Activated naive CD8-positive, alpha-beta T cell treated with anti-CD3 and anti-CD28 coated beads, Interleukin-2, amount 50 U/mL, for 24 hours (primary cell): Measurements from ENCODE around the gene CTNNA3.

Experiments used
- ATAC-seq: fragments of 150-1000 bp; cut with Tn5 transposase; one replicate; pipeline ENCODE4 v1.10.0; 2021
- DNase-seq: peaks from one replicate; pipeline ENCODE4 v3.0.0; 2021
- H3K27ac Mint-ChIP-seq: one replicate; pipeline ENCODE4 v1.8.0; 2021; ENCODE audit warnings: mild to moderate bottlenecking, mixed read lengths
- H3K27me3 Mint-ChIP-seq: one replicate; pipeline ENCODE4 v1.8.0; 2021; ENCODE audit warnings: mixed read lengths
- H3K36me3 Mint-ChIP-seq: one replicate; pipeline ENCODE4 v1.8.0; 2021; ENCODE audit warnings: low read depth, mixed read lengths
- H3K4me1 Mint-ChIP-seq: one replicate; pipeline ENCODE4 v1.8.0; 2021; ENCODE audit warnings: mixed read lengths
- H3K4me3 Mint-ChIP-seq: one replicate; pipeline ENCODE4 v1.8.0; 2021; ENCODE audit warnings: mild to moderate bottlenecking, moderate library complexity, mixed read lengths
- H3K9me3 Mint-ChIP-seq: one replicate; pipeline ENCODE4 v1.8.0; 2021; ENCODE audit warnings: mixed read lengths

The CTNNA3 gene

DNA sequence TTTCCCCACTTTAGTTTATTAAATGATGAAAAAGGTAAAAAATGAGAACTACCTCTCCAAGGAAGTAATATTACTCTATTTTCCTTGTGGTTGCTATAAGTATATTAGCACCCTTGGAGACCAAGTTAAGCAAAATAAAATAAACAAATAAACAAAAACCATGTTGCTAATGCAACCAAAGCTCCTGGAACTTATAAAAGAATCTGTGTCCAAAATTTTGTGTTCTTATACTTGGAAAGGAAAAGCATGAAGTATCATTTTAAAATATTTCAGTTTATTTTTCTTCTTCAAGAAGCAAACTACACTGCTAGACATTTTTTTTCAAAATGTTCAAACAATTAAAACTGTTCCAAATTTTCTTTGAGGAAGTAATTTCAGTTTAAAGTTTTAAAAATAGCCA lies 1212.0 kb downstream of the CTNNA3 start:
- no peaks in the 10 kb centered on the region for H3K36me3 Mint-ChIP-seq
- no peak overlapping the region for H3K4me3 Mint-ChIP-seq
- DNase-seq (no peak), ATAC-seq (no peak)
- H3K27me3 Mint-ChIP-seq, result no peaks in the 10 kb centered on the region
- no peaks in the 10 kb centered on the region for H3K4me1 Mint-ChIP-seq
- no peak overlapping the region for H3K27ac Mint-ChIP-seq
- H3K9me3 Mint-ChIP-seq, result peaks cover 8% of the 10 kb centered on the region

DNA sequence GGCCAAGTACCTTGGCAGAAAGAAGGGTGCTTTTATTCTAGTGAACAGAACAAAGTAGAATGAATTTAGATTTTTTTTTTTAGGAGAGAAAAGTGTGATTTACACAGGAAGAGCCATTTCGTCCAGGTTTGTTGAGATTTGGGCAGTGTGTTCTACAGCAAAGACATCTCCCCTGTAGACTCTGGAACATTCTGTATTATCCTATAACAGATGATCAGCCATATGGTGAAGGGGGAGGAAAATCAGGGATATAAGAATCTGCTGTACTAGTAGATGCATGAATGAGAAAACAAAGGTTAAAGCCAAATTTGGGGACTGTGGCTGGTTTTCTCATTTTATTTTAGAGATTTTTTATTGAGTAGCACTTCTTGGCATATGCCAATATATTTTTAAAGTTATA lies 1223.8 kb downstream of the CTNNA3 start:
- Mint-ChIP-seq H3K4me1 (no peaks in the 10 kb centered on the region), H3K27me3 (no peaks in the 10 kb centered on the region), H3K9me3 (peaks cover 13% of the 10 kb centered on the region), H3K36me3 (no peaks in the 10 kb centered on the region), H3K27ac (no peak overlapping the region), H3K4me3 (no peak overlapping the region)
- ATAC-seq, result no peak
- DNase-seq, result no peak

- no peaks in the 10 kb centered on the region for H3K27me3 Mint-ChIP-seq
- H3K4me1 Mint-ChIP-seq, result no peaks in the 10 kb centered on the region
- no peaks in the 10 kb centered on the region for H3K9me3 Mint-ChIP-seq
- H3K4me3 Mint-ChIP-seq, result no peak overlapping the region
- no peaks in the 10 kb centered on the region for H3K36me3 Mint-ChIP-seq
- DNase-seq (no peak), ATAC-seq (no peak)
- H3K27ac Mint-ChIP-seq, result no peak overlapping the region
Observed at GRCh38 chr10:66467042-66467441, 1229.0 kb downstream of the CTNNA3 start.

- no peak overlapping the region for H3K4me3 Mint-ChIP-seq
- H3K27me3 Mint-ChIP-seq, result no peaks in the 10 kb centered on the region
- H3K27ac Mint-ChIP-seq, result no peak overlapping the region
- H3K4me1 Mint-ChIP-seq, result no peaks in the 10 kb centered on the region
- H3K9me3 Mint-ChIP-seq, result no peaks in the 10 kb centered on the region
- DNase-seq (no peak), ATAC-seq (no peak)
- no peaks in the 10 kb centered on the region for H3K36me3 Mint-ChIP-seq
Observed at GRCh38 chr10:66466622-66467021, 1229.4 kb downstream of the CTNNA3 start.

DNA sequence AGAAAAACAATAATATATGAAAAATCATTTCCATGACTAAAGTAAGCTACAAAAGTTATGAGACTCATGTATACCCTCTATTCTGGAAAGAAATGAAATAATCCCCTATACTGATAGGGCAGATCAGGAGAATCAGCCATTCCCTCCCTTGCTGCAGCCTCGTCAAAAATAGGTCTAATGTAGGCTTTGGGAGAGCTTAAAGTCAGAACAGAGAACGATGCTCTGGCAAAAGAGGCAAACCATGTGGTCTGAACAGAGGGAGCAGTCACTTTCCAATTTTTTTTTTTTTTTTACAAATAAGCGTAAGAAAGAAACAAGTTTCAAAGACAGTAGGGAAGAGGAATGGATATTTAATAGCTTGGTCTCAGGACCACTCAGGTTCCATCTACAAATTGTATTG lies 1232.4 kb downstream of the CTNNA3 start:
- no peaks in the 10 kb centered on the region for H3K36me3 Mint-ChIP-seq
- H3K27me3 Mint-ChIP-seq, result no peaks in the 10 kb centered on the region
- H3K4me3 Mint-ChIP-seq, result no peak overlapping the region
- H3K4me1 Mint-ChIP-seq, result no peaks in the 10 kb centered on the region
- no peak for DNase-seq
- no peak overlapping the region for H3K27ac Mint-ChIP-seq
- no peaks in the 10 kb centered on the region for H3K9me3 Mint-ChIP-seq
- ATAC-seq, result no peak

DNA sequence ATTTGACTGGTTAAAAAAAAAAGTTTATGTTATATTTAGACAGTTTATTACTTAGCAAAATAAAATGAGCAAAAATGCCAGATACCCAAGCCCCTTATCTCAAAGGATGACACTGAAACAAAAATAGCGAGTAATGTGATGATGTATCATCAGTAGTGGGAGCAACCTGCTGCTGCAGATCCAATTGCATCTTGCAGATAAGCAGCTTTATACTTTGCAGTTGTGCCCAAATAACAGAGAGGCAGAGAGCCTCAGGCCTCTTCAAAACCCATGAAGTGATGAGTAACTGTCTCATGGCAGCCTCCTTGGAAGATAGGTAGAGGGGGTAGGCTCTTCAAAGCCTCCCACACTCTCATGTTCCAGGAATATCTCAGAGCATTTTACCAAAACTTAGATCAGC lies 1238.4 kb downstream of the CTNNA3 start:
- peaks cover 3% of the 10 kb centered on the region for H3K9me3 Mint-ChIP-seq
- no peak for ATAC-seq
- no peaks in the 10 kb centered on the region for H3K36me3 Mint-ChIP-seq
- no peak overlapping the region for H3K27ac Mint-ChIP-seq
- H3K4me3 Mint-ChIP-seq, result no peak overlapping the region
- DNase-seq, result no peak
- H3K4me1 Mint-ChIP-seq, result no peaks in the 10 kb centered on the region
- H3K27me3 Mint-ChIP-seq, result no peaks in the 10 kb centered on the region

- Mint-ChIP-seq H3K27ac (no peak overlapping the region), H3K27me3 (no peaks in the 10 kb centered on the region), H3K36me3 (no peaks in the 10 kb centered on the region), H3K4me1 (no peaks in the 10 kb centered on the region), H3K4me3 (no peak overlapping the region), H3K9me3 (peaks cover 16% of the 10 kb centered on the region)
- DNase-seq (no peak), ATAC-seq (no peak)
Observed at GRCh38 chr10:66455304-66455703, 1240.7 kb downstream of the CTNNA3 start.

- ATAC-seq (no peak), DNase-seq (no peak)
- no peak overlapping the region for H3K4me3 Mint-ChIP-seq
- no peak overlapping the region for H3K27ac Mint-ChIP-seq
- no peaks in the 10 kb centered on the region for H3K4me1 Mint-ChIP-seq
- no peaks in the 10 kb centered on the region for H3K27me3 Mint-ChIP-seq
- H3K36me3 Mint-ChIP-seq, result no peaks in the 10 kb centered on the region
- H3K9me3 Mint-ChIP-seq, result peaks cover 15% of the 10 kb centered on the region
Observed at GRCh38 chr10:66440568-66440967, 1255.4 kb downstream of the CTNNA3 start.

GRCh38 chr10:66414943-66415342 lies 1281.1 kb downstream of the CTNNA3 start:
- ATAC-seq, result no peak
- H3K9me3 Mint-ChIP-seq, result peaks cover 24% of the 10 kb centered on the region
- no peak for DNase-seq
- no peaks in the 10 kb centered on the region for H3K36me3 Mint-ChIP-seq
- H3K4me1 Mint-ChIP-seq, result no peaks in the 10 kb centered on the region
- H3K27me3 Mint-ChIP-seq, result peaks cover 2% of the 10 kb centered on the region
- no peak overlapping the region for H3K4me3 Mint-ChIP-seq
- H3K27ac Mint-ChIP-seq, result no peak overlapping the region

- Mint-ChIP-seq H3K9me3 (peaks cover 4% of the 10 kb centered on the region), H3K27me3 (no peaks in the 10 kb centered on the region), H3K27ac (no peak overlapping the region), H3K4me3 (no peak overlapping the region), H3K4me1 (no peaks in the 10 kb centered on the region), H3K36me3 (no peaks in the 10 kb centered on the region)
- ATAC-seq (no peak), DNase-seq (no peak)
Observed at GRCh38 chr10:66405566-66405965, 1290.4 kb downstream of the CTNNA3 start.

GRCh38 chr10:66398669-66399068 lies 1297.3 kb downstream of the CTNNA3 start:
- H3K27me3 Mint-ChIP-seq, result no peaks in the 10 kb centered on the region
- no peaks in the 10 kb centered on the region for H3K4me1 Mint-ChIP-seq
- ATAC-seq (no peak), DNase-seq (no peak)
- no peaks in the 10 kb centered on the region for H3K36me3 Mint-ChIP-seq
- H3K9me3 Mint-ChIP-seq, result peaks cover 6% of the 10 kb centered on the region
- H3K4me3 Mint-ChIP-seq, result no peak overlapping the region
- no peak overlapping the region for H3K27ac Mint-ChIP-seq

DNA sequence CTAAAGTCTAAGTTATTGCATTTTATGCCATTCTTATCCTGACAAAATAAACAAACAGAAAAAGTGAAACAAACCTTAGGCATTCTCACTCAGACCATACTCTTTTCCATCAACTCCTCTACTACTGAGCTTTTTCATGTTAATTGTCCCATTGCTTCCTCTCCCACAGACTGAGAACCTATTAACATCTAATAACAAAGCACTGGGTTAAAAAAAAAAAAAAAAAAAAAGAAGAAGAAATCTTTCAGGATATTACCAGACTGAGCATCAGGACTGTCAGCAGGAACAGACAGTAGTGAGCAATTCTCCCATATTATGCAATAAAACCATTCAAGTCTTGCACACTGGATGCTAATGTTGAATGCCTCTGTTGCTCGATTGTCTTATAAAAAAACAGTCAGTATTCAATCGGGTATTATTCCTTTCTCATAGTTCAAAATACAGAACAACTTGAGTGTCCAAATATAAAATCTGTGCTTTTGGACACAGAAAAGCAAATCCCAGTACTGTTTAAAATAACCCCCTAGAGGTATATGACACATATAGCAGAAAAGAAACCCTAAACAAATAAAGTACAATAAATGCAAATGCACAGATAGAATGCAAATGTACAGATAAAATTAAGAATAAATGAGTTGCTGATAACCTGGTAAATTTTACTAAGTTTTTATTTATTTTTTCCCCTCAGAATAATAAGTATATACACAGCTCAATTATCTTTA lies 1301.5 kb downstream of the CTNNA3 start:
- ATAC-seq (no peak), DNase-seq (no peak)
- Mint-ChIP-seq H3K27me3 (no peaks in the 10 kb centered on the region), H3K4me3 (no peak overlapping the region), H3K9me3 (peaks cover 9% of the 10 kb centered on the region), H3K36me3 (no peaks in the 10 kb centered on the region), H3K27ac (no peak overlapping the region), H3K4me1 (no peaks in the 10 kb centered on the region)

- Mint-ChIP-seq H3K9me3 (peaks cover 9% of the 10 kb centered on the region), H3K27me3 (no peaks in the 10 kb centered on the region), H3K27ac (no peak overlapping the region), H3K36me3 (no peaks in the 10 kb centered on the region), H3K4me3 (no peak overlapping the region), H3K4me1 (no peaks in the 10 kb centered on the region)
- DNase-seq (no peak), ATAC-seq (no peak)
Observed at GRCh38 chr10:66390926-66391325, 1305.1 kb downstream of the CTNNA3 start.

GRCh38 chr10:66381045-66381444 lies 1315.0 kb downstream of the CTNNA3 start:
- H3K4me3 Mint-ChIP-seq, result no peak overlapping the region

DNA sequence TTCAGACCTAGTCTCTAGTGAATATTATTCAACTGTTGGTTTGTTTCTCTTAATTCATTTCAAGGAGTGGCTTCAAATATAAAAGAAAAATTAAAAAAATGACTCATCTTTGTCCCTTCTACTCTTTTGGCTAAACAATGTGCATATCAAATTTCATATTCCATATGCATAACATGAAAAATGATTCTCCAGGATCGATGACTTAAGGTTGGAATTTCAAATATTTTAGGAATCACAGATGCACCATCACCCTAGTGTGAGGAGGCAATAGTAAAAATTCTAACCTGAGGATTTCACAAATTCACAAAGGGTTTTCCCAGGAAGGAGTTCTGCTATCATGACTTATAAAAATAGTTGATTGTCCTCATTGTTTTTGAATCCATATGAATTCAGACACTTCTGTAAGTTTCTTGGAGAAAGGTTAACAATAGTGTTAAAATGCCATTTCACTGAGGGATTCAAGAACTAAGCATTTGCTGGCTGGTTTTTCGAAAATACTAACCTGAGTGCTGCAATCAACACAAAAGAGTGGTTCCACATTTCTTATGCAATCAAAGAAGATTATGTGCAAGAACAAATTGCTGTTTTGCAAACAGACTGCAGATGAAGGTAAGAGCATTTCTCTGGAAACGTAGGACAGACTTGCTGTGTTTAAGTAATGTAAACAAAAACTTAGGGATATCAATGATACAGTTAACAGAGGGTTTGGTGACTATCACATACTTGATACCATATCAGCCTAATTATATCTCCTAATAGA lies 1317.7 kb downstream of the CTNNA3 start:
- Mint-ChIP-seq H3K4me1 (no peaks in the 10 kb centered on the region), H3K36me3 (no peaks in the 10 kb centered on the region), H3K27me3 (no peaks in the 10 kb centered on the region), H3K4me3 (no peak overlapping the region), H3K27ac (no peak overlapping the region), H3K9me3 (peaks cover 11% of the 10 kb centered on the region)
- DNase-seq, result no peak
- ATAC-seq, result no peak

More at GRCh38 chr10:66381045-66381444, 1315.0 kb downstream of the CTNNA3 start:
- Mint-ChIP-seq H3K4me1 (no peaks in the 10 kb centered on the region), H3K36me3 (no peaks in the 10 kb centered on the region), H3K9me3 (peaks cover 8% of the 10 kb centered on the region), H3K27me3 (no peaks in the 10 kb centered on the region), H3K27ac (no peak overlapping the region)
- ATAC-seq (no peak), DNase-seq (no peak)
